HepG2 (cell line): ENCODE measurements around the gene NDUFA5. TPM values are rescaled to one million over a fixed set of nuclear protein-coding genes. Genes with fewer than 3 reads are reported as not detected.

ENCODE experiments used
- ATAC-seq: fragments of 200-7000 bp; cut with Tn5 transposase; 3 replicates; pipeline ENCODE4 v1.9.1; 2020; ENCODE audit warnings: mild to moderate bottlenecking, moderate library complexity
- BruUV-seq: library from RNA; stranded (reverse); fragments of 400-500 nt; replicated peaks from 2 replicates; lab custom pipeline; 2021; lab: Mats Ljungman, UMichigan
- CTCF ChIA-PET: fragments of 300-600 bp; formaldehyde crosslinking; extraction: SDS; loops from one replicate; lab custom pipeline; 2021; ENCODE audit warnings: low total read pairs, inconsistent platforms, low intra/inter-chr PET ratio; lab: Yijun Ruan, JAX
- POLR2A ChIA-PET: fragments of 350-600 bp; sonication (Branson Sonifier 250); formaldehyde crosslinking; loops from one replicate; lab custom pipeline; 2020; ENCODE audit warnings: antibody characterized with exemption, inconsistent platforms; lab: Yijun Ruan, JAX
- DNase-seq: peaks from one replicate; pipeline ENCODE4 v3.0.0-alpha.2; 2015; ENCODE audit warnings: low spot score
- FAIRE-seq: peaks from 3 replicates; lab custom pipeline; 2011; peaks lifted over from hg19 to GRCh38; lab: Jason Lieb, UNC
- H2AFZ ChIP-seq: one replicate; pipeline ENCODE4 v1.6.1; 2011; ENCODE audit warnings: low read length, inconsistent platforms
- H3K27ac ChIP-seq: fragments of 300-600 bp; 3 replicates; pipeline ENCODE4 v1.8.0; 2011; ENCODE audit warnings: mixed run types, mild to moderate bottlenecking, mixed read lengths, low read length, inconsistent platforms; ENCODE audit not compliant: insufficient read depth; ENCODE audit errors: extremely low read length
- H3K27me3 ChIP-seq, 2 experiments: fragments of 200-600 bp in 1 of 2; 2 replicates in 1 of 2; 3 replicates in 1 of 2; pipeline versions ENCODE4 v1.6.0 to v1.8.0; 2011; ENCODE audit warnings: low read length in 2 of 2, mild to moderate bottlenecking in 2 of 2, moderate library complexity in 2 of 2, inconsistent platforms in 1 of 2; ENCODE audit not compliant: insufficient read depth in 2 of 2, control insufficient read depth in 1 of 2
- H3K36me3 ChIP-seq, 2 experiments: fragments of 200-600 bp in 1 of 2; replicated peaks in 1 of 2; 2 replicates in 1 of 2; 3 replicates in 1 of 2; pipeline versions ENCODE4 v1.5.1 to v1.8.0; 2011; ENCODE audit warnings: low read length in 2 of 2, inconsistent platforms in 1 of 2; ENCODE audit not compliant: insufficient read depth in 2 of 2, control insufficient read depth in 1 of 2
- H3K4me1 ChIP-seq: 2 replicates; pipeline ENCODE4 v1.5.1; 2012; ENCODE audit warnings: low read length, inconsistent platforms; ENCODE audit not compliant: insufficient read depth
- H3K4me2 ChIP-seq: 2 replicates; pipeline ENCODE4 v1.6.0; 2011; ENCODE audit warnings: low read depth, low read length, inconsistent platforms
- H3K4me3 ChIP-seq, 3 experiments: fragments of 200-600 bp in 1 of 3; sonication (generic), shearing (Covaris generic) in 1 of 3; replicated peaks in 1 of 3; 2 replicates each; pipeline ENCODE4 v1.5.1; 2011 to 2016; ENCODE audit warnings: low read length in 3 of 3, inconsistent platforms in 2 of 3, low read depth in 2 of 3, mild to moderate bottlenecking in 2 of 3, control low read depth in 1 of 3, mixed read lengths in 1 of 3; ENCODE audit not compliant: insufficient read depth in 1 of 3
- H3K79me2 ChIP-seq: one replicate; pipeline ENCODE4 v1.6.1; 2011; ENCODE audit warnings: low read length, inconsistent platforms; ENCODE audit not compliant: insufficient read depth
- H3K9ac ChIP-seq: 2 replicates; pipeline ENCODE4 v1.6.0; 2011; ENCODE audit warnings: mild to moderate bottlenecking, low read depth, low read length, inconsistent platforms; ENCODE audit not compliant: insufficient read depth
- H3K9me3 ChIP-seq: 2 replicates; pipeline ENCODE4 v1.5.1; 2012; ENCODE audit warnings: mild to moderate bottlenecking, low read length
- H4K20me1 ChIP-seq: 2 replicates; pipeline ENCODE4 v1.6.0; 2011; ENCODE audit warnings: inconsistent platforms, mild to moderate bottlenecking, low read length, moderate library complexity; ENCODE audit not compliant: insufficient read depth
- MXD4 ChIP-seq: IDR thresholded peaks from 2 replicates; pipeline ENCODE4 v1.6.1; 2016; ENCODE audit warnings: mild to moderate bottlenecking, missing biosample characterization, missing genetic modification reagents
- SPEN ChIP-seq: sonication (generic); formaldehyde crosslinking; IDR thresholded peaks from 2 replicates; pipeline ENCODE4 v1.5.1; 2020; ENCODE audit warnings: low read depth, mild to moderate bottlenecking, missing genetic modification reagents
- TBP ChIP-seq: sonication (generic); formaldehyde crosslinking; IDR thresholded peaks from 2 replicates; pipeline ENCODE4 v1.5.0; 2020; ENCODE audit warnings: missing genetic modification reagents
- ZKSCAN5 ChIP-seq: sonication (generic); formaldehyde crosslinking; IDR thresholded peaks from 2 replicates; pipeline ENCODE4 v1.5.1; 2020; ENCODE audit warnings: mild to moderate bottlenecking, missing genetic modification reagents
- ZNF10 ChIP-seq: sonication (generic); formaldehyde crosslinking; IDR thresholded peaks from 2 replicates; pipeline ENCODE4 v1.4.0; 2020; ENCODE audit warnings: mild to moderate bottlenecking, low read depth, missing genetic modification reagents, borderline replicate concordance
- ZNF329 ChIP-seq: sonication (generic); formaldehyde crosslinking; IDR thresholded peaks from 2 replicates; pipeline ENCODE4 v1.9.0; 2021; ENCODE audit warnings: low read depth, mild to moderate bottlenecking, missing genetic modification reagents
- ZNF430 ChIP-seq: sonication (generic); formaldehyde crosslinking; IDR thresholded peaks from 2 replicates; pipeline ENCODE4 v1.9.0; 2021; ENCODE audit warnings: mild to moderate bottlenecking, missing genetic modification reagents
- ZNF431 ChIP-seq: sonication (generic); formaldehyde crosslinking; IDR thresholded peaks from 2 replicates; pipeline ENCODE4 v1.9.0; 2022; ENCODE audit warnings: missing genetic modification reagents, low read depth, mild to moderate bottlenecking, borderline replicate concordance
- ZNF496 ChIP-seq: sonication (generic); formaldehyde crosslinking; IDR thresholded peaks from 2 replicates; pipeline ENCODE4 v1.8.1; 2023; ENCODE audit warnings: mild to moderate bottlenecking, moderate library complexity, missing genetic modification reagents; ENCODE audit not compliant: insufficient replicate concordance
- WGBS: methylation state at CpG from one replicate; pipeline ENCODE4 v1.1.6; 2017; ENCODE audit warnings: low lambda C conversion rate; 5-methylcytosine and 5-hydroxymethylcytosine counted together
- in situ Hi-C: cut with HindIII; loops from 2 replicates; pipeline ENCODE4 v1.10.0; 2017; ENCODE audit warnings: low pct_unique_long_range_greater_than_20kb; ENCODE audit not compliant: extremely low pct_ligation_motif_present
- intact Hi-C: fragments of 100-400 bp; cut with micrococcal nuclease; formaldehyde crosslinking; loops from one replicate; pipeline ENCODE4 v1.10.0; 2022; ENCODE audit not compliant: unreplicated experiment
- polyA plus RNA-seq, 8 experiments: library from polyadenylated mRNA; depleted of rRNA in 3 of 8; stranded (reverse) in 7 of 8; unstranded in 1 of 8; fragments of >200 nt; fragmentation: Illumina TruSeq in 4 of 8; extraction: Trizol in 4 of 8; gene quantifications; 2 replicates each; pipeline versions ENCODE4 v1.2.1 to v1.2.3, GENCODE V29; 2011 to 2016; ENCODE audit warnings: low read depth in 4 of 8, missing spikeins in 1 of 8, mixed read lengths in 1 of 8; ENCODE audit not compliant: insufficient read depth in 1 of 8
- total RNA-seq, 5 experiments: library from RNA; depleted of rRNA; stranded (reverse); fragments of >200 nt; fragmentation: Illumina TruSeq; extraction: Trizol; gene quantifications; 2 replicates each; pipeline ENCODE4 v1.2.3, GENCODE V29; 2016; ENCODE audit warnings: low read depth in 1 of 5
- TF ChIP-seq, protein P1 (sequence below): sonication (generic); formaldehyde crosslinking; IDR thresholded peaks from 2 replicates; pipeline ENCODE4 v1.9.0; 2022; ENCODE audit warnings: low read depth, missing genetic modification reagents
- TF ChIP-seq, protein P2 (sequence below): IDR thresholded peaks from 2 replicates; pipeline ENCODE4 v1.6.1; 2016; ENCODE audit warnings: missing compliant biosample characterization, missing genetic modification reagents, borderline replicate concordance
- TF ChIP-seq, protein P3 (sequence below): sonication (generic); formaldehyde crosslinking; IDR thresholded peaks from 2 replicates; pipeline ENCODE4 v1.4.0; 2020; ENCODE audit warnings: mild to moderate bottlenecking, missing genetic modification reagents
- TF ChIP-seq, protein P4 (sequence below): sonication (generic); formaldehyde crosslinking; IDR thresholded peaks from 2 replicates; pipeline ENCODE4 v1.4.0; 2020; ENCODE audit warnings: mild to moderate bottlenecking, missing genetic modification reagents

Gene NDUFA5
- total and polyA plus RNA-seq, 2 of the 13 experiments (the other 11 are each of a cell fraction or from before 2014, with no cell fraction given): 16.9 to 55.9 TPM

DNA sequence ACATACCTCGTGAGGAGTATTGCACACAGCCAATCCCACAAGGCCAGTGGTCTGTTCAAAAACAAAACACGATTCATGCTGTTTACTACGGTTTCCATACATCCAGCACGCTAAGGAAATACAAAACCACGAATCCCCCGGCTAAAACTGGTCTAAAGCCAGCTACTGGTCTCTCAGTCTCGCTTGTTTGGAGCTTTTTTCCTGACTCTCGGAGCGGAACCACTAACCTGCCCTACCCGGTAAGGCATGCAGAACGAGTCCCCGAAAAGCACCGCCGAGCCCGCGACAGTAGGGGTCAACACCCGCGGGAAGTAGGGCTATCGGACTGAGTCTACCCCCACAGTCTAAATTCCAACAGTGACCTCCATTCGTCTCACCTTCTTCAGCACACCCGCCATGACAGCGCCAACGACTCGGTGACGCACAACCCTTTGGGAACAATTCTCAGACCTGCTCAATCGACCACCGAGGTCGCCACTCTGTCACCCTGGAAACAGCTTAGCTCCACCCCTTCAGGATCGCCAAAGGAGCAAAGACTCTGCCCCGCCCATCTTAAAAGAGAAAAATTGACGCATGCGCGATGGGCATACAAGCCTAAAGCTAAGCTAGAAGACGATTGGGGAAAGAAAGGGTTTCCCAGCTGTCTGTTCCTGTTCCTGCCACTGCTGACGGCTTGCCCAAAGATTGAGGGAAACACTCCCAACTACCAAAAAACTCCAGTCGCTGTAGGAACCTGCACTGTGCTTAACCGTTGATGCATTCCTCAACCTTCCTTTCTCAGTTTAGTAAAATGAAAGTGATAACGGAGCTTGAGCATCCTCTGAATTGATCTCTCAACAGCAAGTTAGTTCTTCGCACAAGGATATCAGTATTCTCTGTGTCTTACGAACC, at the start of gene NDUFA5 (continued):
- TF ChIP-seq, protein P1, sequence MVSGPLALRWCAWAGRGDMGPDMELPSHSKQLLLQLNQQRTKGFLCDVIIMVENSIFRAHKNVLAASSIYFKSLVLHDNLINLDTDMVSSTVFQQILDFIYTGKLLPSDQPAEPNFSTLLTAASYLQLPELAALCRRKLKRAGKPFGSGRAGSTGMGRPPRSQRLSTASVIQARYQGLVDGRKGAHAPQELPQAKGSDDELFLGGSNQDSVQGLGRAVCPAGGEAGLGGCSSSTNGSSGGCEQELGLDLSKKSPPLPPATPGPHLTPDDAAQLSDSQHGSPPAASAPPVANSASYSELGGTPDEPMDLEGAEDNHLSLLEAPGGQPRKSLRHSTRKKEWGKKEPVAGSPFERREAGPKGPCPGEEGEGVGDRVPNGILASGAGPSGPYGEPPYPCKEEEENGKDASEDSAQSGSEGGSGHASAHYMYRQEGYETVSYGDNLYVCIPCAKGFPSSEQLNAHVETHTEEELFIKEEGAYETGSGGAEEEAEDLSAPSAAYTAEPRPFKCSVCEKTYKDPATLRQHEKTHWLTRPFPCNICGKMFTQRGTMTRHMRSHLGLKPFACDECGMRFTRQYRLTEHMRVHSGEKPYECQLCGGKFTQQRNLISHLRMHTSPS (CRISPR knock-in tag): no peak
- TF ChIP-seq TBP: no peak
- peak; percentile 48; the same call in 1 of the 2 replicates for TF ChIP-seq SPEN (CRISPR knock-in tag)
- TF ChIP-seq, protein P2, sequence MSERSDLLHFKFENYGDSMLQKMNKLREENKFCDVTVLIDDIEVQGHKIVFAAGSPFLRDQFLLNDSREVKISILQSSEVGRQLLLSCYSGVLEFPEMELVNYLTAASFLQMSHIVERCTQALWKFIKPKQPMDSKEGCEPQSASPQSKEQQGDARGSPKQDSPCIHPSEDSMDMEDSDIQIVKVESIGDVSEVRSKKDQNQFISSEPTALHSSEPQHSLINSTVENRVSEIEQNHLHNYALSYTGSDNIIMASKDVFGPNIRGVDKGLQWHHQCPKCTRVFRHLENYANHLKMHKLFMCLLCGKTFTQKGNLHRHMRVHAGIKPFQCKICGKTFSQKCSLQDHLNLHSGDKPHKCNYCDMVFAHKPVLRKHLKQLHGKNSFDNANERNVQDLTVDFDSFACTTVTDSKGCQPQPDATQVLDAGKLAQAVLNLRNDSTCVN: peak; percentile 64; the same call in 1 of the 2 replicates
- no peak for TF ChIP-seq ZNF431

DNA sequence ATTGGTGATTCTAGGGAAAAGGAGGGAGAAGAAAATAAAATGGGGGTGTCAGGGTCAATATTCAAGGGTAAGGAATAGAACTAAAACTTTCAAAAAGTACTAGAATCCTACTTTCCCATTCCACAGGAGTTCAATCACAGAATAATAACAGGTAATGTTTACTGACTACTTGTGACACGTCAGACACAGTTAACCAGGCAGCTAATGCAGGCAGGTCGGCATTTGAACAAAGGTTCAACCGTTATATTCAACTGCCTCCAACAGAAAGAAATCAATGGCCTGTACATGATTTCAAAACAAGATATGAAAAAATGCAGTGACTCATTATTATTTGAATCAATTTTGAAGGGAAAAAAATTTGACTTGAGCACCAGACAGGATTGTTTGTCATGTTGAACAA, 47.1 kb upstream of the NDUFA5 start:
- FAIRE-seq (no peak), DNase-seq (no peak), ATAC-seq (no peak)
- intact Hi-C loops (no loop called here), in situ Hi-C loops (no loop called here)
- Histone ChIP-seq H3K9me3 (no peaks in the 10 kb centered on the region), H3K4me3 (no peak overlapping the region), H3K27me3 (no peaks in the 10 kb centered on the region), H3K9ac (no peak overlapping the region), H3K27ac (no peak overlapping the region), H3K36me3 (no peaks in the 10 kb centered on the region), H3K4me2 (no peak overlapping the region), H2AFZ (no peak overlapping the region), H3K79me2 (no peaks in the 10 kb centered on the region), H4K20me1 (no peaks in the 10 kb centered on the region), H3K4me1 (no peaks in the 10 kb centered on the region)
- ChIA-PET POLR2A (no interaction called here), CTCF (no interaction called here)
- no TSS peak for BruUV-seq
- 2% methylated on average over 3 of the region's 3 CpGs for WGBS
- no peak for TF ChIP-seq ZNF496 (CRISPR knock-in tag)
- TF ChIP-seq ZKSCAN5 (CRISPR knock-in tag): no peak
- TF ChIP-seq, protein P3, sequence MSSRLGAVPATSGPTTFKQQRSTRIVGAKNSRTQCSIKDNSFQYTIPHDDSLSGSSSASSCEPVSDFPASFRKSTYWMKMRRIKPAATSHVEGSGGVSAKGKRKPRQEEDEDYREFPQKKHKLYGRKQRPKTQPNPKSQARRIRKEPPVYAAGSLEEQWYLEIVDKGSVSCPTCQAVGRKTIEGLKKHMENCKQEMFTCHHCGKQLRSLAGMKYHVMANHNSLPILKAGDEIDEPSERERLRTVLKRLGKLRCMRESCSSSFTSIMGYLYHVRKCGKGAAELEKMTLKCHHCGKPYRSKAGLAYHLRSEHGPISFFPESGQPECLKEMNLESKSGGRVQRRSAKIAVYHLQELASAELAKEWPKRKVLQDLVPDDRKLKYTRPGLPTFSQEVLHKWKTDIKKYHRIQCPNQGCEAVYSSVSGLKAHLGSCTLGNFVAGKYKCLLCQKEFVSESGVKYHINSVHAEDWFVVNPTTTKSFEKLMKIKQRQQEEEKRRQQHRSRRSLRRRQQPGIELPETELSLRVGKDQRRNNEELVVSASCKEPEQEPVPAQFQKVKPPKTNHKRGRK (CRISPR knock-in tag): no peak
- TF ChIP-seq, protein P4, sequence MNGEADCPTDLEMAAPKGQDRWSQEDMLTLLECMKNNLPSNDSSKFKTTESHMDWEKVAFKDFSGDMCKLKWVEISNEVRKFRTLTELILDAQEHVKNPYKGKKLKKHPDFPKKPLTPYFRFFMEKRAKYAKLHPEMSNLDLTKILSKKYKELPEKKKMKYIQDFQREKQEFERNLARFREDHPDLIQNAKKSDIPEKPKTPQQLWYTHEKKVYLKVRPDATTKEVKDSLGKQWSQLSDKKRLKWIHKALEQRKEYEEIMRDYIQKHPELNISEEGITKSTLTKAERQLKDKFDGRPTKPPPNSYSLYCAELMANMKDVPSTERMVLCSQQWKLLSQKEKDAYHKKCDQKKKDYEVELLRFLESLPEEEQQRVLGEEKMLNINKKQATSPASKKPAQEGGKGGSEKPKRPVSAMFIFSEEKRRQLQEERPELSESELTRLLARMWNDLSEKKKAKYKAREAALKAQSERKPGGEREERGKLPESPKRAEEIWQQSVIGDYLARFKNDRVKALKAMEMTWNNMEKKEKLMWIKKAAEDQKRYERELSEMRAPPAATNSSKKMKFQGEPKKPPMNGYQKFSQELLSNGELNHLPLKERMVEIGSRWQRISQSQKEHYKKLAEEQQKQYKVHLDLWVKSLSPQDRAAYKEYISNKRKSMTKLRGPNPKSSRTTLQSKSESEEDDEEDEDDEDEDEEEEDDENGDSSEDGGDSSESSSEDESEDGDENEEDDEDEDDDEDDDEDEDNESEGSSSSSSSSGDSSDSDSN (CRISPR knock-in tag): no peak
- TF ChIP-seq ZNF430: no peak
- no peak for TF ChIP-seq ZNF329
- TF ChIP-seq MXD4 (CRISPR knock-in tag): no peak
- TF ChIP-seq ZNF10 (CRISPR knock-in tag): no peak
